HEK293 (cell line): ENCODE measurements around the gene RAD51C.

Experiments used
- CTCF ChIP-seq: fragments of 450-650 bp; formaldehyde crosslinking; IDR thresholded peaks from 2 replicates; pipeline ENCODE4 v1.5.1; 2016; ENCODE audit warnings: missing biosample characterization, missing genetic modification characterization
- KLF1 ChIP-seq: fragments of 450-650 bp; formaldehyde crosslinking; IDR thresholded peaks from 2 replicates; pipeline ENCODE4 v1.5.1; 2016; ENCODE audit warnings: missing biosample characterization, missing genetic modification characterization
- MZF1 ChIP-seq: fragments of 450-650 bp; formaldehyde crosslinking; IDR thresholded peaks from 2 replicates; pipeline ENCODE4 v1.5.1; 2017; ENCODE audit warnings: missing biosample characterization, missing genetic modification characterization, borderline replicate concordance
- PBX3 ChIP-seq: sonication (generic); formaldehyde crosslinking; IDR thresholded peaks from 2 replicates; pipeline ENCODE4 v1.8.1; 2022; ENCODE audit warnings: mild to moderate bottlenecking, moderate library complexity, missing genetic modification reagents
- PRDM10 ChIP-seq: fragments of 450-650 bp; formaldehyde crosslinking; IDR thresholded peaks from 2 replicates; pipeline ENCODE4 v1.5.1; 2016; ENCODE audit warnings: missing biosample characterization, missing genetic modification characterization
- ZNF174 ChIP-seq: fragments of 450-650 bp; formaldehyde crosslinking; IDR thresholded peaks from 2 replicates; pipeline ENCODE4 v1.5.0; 2017; ENCODE audit warnings: missing biosample characterization, mild to moderate bottlenecking, missing genetic modification characterization
- ZNF704 ChIP-seq: fragments of 450-650 bp; formaldehyde crosslinking; IDR thresholded peaks from 2 replicates; pipeline ENCODE4 v1.5.1; 2016; ENCODE audit warnings: missing biosample characterization, missing genetic modification characterization

- TF ChIP-seq ZNF174 (tag by site-specific recombination) (no peak), ZNF704 (tag by site-specific recombination) (no peak), KLF1 (tag by site-specific recombination) (no peak), MZF1 (tag by site-specific recombination) (no peak), PBX3 (CRISPR knock-in tag) (no peak), CTCF (tag by site-specific recombination) (no peak), PRDM10 (tag by site-specific recombination) (no peak)
Measured at GRCh38 chr17:58760248-58760647, 67.8 kb downstream of the RAD51C start.
